LHCN-M2 (cell line): ENCODE measurements around the gene SLC2A3. TPM values are rescaled to one million over a fixed set of nuclear protein-coding genes. Genes with fewer than 3 reads are reported as not detected.
"Not testable (repeated sequence)": the region's sequence is repeated elsewhere in the genome, so short reads cannot be mapped to it uniquely, and the experiment has no call there.

Experiments
- DNase-seq: peaks from one replicate; pipeline ENCODE4 v3.0.0-alpha.2; 2012; ENCODE audit warnings: low read depth
- total RNA-seq: library from RNA; depleted of rRNA; stranded (reverse); fragments of >200 nt; gene quantifications from 2 replicates; pipeline ENCODE4 v1.2.3, GENCODE V29; 2014

Gene SLC2A3
- total RNA-seq, 1 experiment from 2014 or later = 36.9 TPM

- DNase-seq = no peak
Observed at GRCh38 chr12:7951671-7952070, 15.7 kb upstream of the SLC2A3 start.

DNA sequence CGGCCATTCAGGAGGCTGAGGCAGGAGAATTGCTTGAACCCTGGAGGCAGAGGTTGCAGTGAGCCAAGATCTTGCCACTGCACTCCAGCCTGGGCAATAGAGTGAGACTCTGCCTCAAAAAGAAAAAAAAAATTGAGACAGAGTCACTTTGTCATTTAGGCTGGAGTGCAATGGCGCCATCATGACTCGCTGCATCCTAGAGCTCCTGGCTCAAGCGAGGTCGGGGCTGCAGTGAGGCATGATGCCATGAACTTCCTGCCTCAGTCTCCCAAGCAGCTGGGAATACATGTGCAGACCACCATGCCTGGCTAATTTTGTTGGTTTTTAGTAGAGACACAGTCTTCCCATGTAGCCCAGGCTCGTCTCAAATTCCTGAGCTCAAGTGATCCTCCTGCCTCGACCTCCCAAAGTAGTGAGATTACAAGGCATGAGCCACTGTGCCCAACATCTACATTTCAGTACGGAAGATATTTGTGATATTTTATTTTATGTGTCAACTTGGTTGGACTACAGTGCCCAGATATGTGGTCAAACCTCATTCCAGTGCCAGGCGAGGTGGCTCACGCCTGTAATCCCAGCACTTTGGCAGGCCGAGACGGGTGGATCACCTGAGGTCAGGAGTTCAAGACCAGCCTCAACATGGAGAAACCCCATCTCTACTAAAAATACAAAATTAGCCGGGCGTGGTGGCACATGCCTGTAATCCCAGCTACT, 14.4 kb upstream of the SLC2A3 start:
- DNase-seq = not testable (repeated sequence)

DNA sequence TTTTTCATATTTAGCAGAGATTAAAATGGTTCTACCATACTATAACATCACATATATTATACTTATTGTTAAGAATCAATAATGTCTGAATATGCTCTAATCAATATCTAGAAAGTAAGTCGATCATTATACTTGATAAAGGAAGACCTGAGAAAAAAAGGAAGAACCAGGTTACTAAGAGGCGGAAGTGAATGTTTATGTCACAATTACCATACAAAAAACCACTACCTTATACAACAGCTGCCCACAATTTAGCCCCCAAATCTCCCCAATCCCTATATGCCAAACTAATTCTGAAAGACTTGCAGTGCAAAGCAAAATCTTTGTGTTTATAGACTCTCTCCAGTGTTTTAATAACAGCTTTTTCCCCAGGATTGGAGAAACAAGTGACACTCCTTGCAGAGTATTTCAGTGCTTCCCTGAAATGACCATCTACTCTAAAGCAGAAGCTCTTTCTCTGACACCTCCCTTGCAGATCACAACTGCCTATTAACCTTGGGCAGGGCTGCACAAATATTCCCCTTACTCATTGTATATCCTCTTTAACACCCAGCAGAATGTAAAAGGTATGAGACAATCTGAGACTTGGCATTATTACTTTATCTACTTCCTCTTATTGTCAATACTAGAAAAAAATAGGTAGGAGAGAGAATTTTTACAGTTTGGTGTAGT, 12.7 kb upstream of the SLC2A3 start:
- no peak for DNase-seq

DNA sequence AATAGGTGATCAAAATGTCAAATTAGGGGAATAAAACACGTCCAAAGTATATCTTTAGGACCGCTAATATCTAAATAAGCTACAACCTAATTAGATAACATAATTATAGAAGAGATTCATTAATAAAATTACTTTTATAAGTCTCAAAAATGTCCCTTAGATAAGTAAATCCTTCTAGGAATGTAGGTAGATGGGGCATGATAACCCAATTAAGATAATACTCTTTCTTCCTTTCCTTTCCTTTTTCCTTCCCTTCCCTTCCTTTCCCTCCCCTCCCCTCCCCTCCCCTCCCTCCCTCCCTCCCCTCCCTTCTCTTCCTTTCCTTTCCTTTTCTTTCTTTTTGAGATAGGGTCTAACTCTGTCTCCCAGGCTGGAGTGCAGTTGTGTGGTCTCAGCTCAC, 11.0 kb upstream of the SLC2A3 start:
- no peak for DNase-seq

- DNase-seq = not testable (repeated sequence)
Observed at GRCh38 chr12:7944760-7945159, 8.8 kb upstream of the SLC2A3 start.

GRCh38 chr12:7940906-7941305, 4.9 kb upstream of the SLC2A3 start:
- DNase-seq = no peak

DNA sequence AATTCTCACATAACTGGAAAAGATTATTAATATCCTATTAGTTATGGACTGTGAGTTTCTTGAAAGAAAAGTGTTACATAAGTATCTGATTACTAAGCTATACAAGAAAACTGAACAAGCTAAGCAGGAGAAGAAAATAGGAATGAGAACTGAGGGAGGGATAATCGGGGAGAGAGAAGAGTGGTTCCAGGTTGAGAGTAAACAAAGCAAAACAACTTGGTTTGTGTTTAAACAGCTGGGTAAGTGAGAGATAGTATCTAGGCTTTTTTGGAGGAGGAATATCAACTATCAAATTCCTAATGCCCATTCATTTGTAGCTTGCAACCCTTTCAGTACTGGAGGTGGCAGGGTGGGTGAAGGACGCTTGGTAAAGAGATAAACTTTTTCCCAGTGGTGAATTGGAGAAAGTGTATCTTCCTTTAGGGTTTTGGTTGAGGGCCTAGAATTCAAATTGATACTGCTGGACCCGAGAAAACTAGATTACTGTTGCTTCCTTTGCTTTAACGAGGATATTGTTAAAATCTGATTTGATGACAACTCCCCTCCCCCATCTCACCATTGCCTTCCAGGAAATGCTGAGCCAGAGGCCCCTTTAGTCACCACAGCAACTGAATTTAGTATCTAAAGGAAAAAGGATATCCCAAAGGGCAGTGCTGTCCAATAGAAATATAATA, 2.0 kb upstream of the SLC2A3 start:
- peak; percentile 59 for DNase-seq

DNA sequence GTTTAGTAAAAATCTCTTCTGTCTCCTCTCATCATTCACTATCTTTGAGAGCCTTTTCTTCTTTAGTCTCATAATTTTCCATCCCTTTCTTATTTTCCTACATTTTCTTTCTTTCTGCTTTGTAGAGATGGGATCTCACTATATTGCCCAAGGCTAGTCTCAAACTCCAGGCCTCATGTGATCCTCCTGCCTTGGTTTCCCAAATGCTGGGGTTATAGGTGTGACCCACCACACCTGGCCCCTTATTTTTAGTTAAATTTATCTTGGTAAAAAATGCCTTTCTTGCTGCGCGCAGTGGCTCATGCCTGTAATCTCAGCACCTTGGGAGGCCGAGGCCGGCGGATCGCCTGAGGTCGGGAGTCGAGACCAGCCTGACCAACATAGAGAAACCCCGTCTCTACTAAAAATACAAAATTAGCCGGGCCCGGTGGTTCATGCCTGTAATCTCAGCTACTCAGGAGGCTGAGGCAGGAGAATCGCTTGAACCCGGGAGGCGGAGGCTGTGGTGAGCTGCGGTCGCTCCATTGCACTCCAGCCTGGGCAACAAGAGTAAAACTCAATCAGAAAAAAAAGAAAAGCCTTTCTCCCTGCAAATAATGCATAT, 996 bp downstream of the SLC2A3 start:
- no peak for DNase-seq

DNA sequence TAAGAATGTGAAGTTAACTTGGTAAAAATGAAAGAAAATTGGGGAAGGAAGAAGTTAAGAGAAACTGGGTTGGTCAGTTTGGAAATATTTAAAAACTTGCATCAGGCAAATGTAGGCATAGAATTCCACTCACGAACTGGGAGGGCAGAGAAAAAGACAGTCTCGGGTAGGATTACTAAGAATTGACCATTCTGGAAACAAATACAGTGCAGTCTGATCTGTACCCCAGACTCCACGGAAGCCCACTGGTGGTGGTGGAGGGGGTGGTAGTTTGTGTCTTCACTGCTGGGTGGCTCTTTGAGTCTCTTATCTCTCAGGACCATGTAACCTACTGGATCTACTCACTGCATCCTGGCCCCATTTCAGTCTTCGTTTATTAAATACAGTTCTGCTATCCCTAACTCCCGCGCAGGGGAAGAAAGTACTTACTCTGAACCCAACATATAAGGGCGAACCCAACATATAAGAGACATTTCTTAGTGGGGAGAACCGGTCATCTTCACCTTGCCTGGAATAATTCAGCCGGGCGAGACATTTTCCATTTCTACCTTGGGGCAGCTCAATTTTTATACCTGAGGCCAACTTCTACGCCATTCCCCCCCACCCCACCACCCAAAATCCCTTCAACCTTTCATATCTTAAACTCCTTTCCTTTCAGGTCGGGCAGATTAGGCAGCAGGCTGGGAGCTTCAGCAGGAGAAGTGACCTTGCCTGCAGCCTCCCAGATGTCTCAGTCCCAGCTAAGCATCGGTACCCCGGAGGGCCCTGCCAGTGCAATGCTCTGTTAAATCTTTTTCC, 1.7 kb downstream of the SLC2A3 start:
- no peak for DNase-seq

- DNase-seq = peak; percentile 94
Observed at GRCh38 chr12:7933255-7933726, 2.7 kb downstream of the SLC2A3 start.

DNA sequence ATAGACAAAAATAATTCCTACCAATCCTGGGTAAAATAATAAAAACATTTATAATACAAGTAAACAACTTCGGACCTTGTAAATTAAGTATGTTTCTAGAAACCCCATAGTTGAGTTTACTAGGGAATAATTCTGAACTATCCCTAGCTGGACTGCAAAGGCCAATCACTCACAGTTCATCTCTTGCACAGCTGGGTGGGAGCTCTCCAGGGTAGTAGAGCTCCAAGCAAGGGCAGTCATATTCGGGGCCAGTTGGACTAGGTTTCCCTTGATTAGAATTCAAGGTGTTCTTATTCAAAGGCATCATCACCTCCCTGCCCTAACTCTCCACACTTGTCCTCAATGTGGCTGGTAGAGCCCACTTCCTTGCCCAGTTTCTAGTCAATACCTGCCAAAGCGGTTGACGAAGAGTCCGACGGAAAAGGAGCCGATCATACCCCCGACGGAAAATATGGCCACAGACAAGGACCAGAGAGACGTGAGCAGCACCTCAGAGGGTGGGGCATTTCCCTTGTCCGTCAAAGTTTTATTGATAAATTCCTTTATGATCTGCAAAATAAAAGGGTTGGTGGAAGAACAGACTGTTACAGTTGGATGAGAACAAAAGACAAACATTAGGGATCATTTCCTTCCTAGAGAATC, 3.3 kb downstream of the SLC2A3 start:
- not testable (repeated sequence) for DNase-seq

GRCh38 chr12:7929083-7929792, 6.7 kb downstream of the SLC2A3 start:
- no peak for DNase-seq

GRCh38 chr12:7927470-7927869, 8.5 kb downstream of the SLC2A3 start:
- DNase-seq = no peak

DNA sequence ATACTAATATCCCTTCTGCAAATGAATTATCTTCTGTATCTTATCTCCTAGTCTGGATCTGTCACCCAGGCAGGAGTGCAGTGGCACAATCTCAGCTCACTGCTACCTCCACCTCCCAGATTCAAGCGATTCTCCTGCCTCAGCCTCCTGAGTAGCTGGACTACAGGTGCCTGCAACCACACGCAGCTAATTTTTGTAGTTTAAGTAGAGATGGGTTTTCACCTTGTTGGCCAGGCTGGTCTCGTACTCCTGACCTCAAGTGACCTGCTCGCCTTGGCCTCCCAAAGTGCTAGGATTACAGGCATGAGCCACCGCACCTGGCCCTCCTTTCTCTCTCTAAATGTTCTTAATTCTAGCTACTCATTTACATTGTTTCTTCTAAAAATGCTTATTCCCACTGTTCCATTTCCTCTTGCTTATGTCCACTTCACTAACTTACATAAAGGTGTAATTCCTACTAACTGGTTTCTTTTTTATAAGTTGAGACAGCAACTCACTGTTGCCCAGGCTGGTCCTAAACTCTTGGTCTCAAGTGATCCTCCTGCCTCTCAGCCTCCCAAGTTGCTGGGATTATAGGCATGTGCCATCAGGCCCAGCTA, 9.8 kb downstream of the SLC2A3 start:
- DNase-seq = not testable (repeated sequence)

DNA sequence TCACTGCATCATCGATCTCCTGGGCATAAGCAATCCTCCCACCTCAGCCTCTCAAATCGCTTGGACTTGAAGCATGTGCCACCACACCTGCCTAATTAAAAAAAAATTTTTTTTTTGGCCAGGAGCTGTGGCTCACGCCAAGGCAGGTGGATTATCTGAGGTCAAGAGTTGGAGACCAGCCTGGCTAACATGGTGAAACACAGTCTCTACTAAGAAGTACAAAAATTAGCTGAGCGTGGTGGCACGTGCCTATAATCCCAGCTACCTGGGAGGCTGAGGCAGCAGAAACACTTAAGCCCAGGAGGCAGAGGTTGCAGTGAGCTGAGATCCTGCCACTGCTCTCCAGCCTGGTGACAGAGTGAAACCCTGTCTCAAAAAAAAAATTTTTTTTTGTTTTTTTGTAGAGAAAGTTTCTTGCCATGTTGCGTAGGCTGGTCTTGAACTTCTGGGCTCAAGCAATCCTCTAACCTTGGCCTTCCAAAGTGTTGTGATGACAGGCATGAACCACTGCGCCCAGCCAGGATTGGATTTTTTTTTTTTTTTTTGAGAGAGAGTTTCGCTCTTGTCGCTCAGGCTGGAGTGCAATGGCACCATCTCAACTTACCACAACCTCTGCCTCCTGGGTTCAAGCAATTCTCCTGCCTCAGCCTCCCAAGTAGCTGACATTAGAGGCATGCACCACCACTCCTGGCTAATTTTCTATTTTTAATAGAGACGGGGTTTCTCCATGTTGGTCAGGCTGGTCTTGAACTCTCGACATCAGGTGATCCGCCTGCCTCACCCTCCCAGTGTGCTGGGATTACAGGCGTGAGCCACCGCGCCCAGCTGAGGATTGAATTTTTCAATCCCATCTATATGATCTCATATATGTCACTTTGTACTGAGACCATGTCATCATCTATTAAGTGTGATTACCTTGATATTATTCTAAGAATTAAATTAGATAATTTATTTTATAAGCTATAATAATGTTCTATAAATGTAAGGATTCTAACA, 12.4 kb downstream of the SLC2A3 start:
- DNase-seq = no peak

- DNase-seq = not testable (repeated sequence)
Observed at GRCh38 chr12:7921181-7921580, 14.8 kb downstream of the SLC2A3 start.

- not testable (repeated sequence) for DNase-seq
Observed at GRCh38 chr12:7918268-7918590, 17.8 kb downstream of the SLC2A3 start.

- DNase-seq = no peak
Observed at GRCh38 chr12:7917392-7918267, 18.4 kb downstream of the SLC2A3 start.
